Mucosa of stomach (tissue), 1 donor: ENCODE results near the gene FAU.

Experiments
- H3K27me3 ChIP-seq: one replicate; pipeline ENCODE4 v1.7.0; 2013; ENCODE audit warnings: mild to moderate bottlenecking, low read length; ENCODE audit not compliant: control insufficient read depth, insufficient read depth
- H3K36me3 ChIP-seq: one replicate; pipeline ENCODE4 v1.7.0; 2013; ENCODE audit warnings: low read length; ENCODE audit not compliant: control insufficient read depth, insufficient read depth
- H3K4me1 ChIP-seq: one replicate; pipeline ENCODE4 v1.7.0; 2013; ENCODE audit warnings: mild to moderate bottlenecking, low read length; ENCODE audit not compliant: control insufficient read depth, insufficient read depth
- H3K4me3 ChIP-seq: one replicate; pipeline ENCODE4 v1.7.0; 2013; ENCODE audit warnings: low read length
- H3K9ac ChIP-seq: one replicate; pipeline ENCODE4 v1.7.0; 2013; ENCODE audit warnings: mild to moderate bottlenecking, low read length, moderate library complexity
- H3K9me3 ChIP-seq: one replicate; pipeline ENCODE4 v1.7.0; 2013; ENCODE audit warnings: mild to moderate bottlenecking, low read length, moderate library complexity; ENCODE audit not compliant: control insufficient read depth
- donor health status: Pancreatic carcinoma.

FAU gene

DNA sequence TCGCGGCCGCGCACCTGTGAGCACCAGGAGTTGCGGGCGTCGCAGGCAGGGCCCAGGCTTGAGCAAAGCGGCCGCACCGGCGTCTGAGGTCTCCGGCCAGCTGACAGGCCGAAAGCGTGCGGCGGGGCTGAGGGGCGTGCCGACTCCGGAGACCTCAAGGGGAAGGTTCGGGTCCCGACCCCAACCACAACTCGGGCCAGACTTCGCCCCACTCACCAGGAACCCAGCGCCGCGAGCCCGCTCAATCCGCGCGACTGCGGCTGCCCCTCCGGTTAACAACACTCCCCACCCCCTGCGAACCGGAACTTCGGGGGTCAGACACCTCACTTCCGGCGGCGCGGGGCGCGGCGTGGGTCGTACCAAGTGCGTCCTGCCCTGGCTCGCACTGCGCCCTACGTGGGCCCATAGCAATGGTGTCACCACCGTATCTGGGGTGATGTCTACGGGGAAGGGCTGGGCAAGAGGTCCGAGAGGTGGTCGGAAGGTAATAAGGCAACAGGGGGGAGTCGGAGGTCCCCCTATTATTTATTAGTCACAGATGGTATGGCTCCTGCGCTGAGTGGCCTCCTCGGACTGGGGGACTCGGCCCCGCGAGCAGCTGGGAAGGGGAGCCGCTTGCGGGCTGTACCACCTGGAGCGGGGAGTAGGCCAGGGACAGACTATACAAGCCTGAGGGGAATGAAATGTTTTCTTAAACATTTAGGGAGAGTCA lies 12.5 kb upstream of the FAU start, which contains the start of gene SYVN1:
TSS of gene SYVN1 (minus strand) at position 280 of the 712 bp plus-strand sequence. CDS start 918 bp downstream, outside the sequence.
- Histone ChIP-seq H3K27me3 (no peaks in the 10 kb centered on the region), H3K9me3 (no peaks in the 10 kb centered on the region), H3K36me3 (peaks cover 31% of the 10 kb centered on the region), H3K4me3 (peak within 1 kb of the TSS; percentile 93), H3K9ac (peak within 1 kb of the TSS; percentile 99), H3K4me1 (peaks cover 31% of the 10 kb centered on the region)

DNA sequence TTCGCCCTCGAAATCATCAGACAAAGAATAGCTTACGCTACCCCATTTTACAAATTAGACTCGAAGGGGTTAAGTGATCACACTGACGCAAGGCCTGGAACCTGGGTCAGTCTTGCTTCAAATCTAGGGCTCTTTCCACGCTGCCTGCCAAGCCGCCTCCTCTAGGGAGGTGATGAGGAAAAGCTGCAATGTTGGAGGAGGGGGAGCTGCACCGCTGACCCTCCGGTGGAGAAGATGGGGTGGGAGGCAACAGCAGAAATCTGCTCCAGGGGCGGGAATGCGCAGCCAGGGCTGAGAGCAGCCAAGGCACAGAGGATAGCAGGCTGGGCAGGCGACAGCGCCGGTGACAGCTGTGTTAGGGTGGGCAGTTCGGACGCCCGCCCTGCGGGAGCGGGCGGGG lies 11.8 kb upstream of the FAU start:
- Histone ChIP-seq H3K27me3 (no peaks in the 10 kb centered on the region), H3K4me1 (peaks cover 31% of the 10 kb centered on the region), H3K9ac (peak overlapping the region; percentile 99), H3K36me3 (peaks cover 38% of the 10 kb centered on the region), H3K9me3 (no peaks in the 10 kb centered on the region), H3K4me3 (peak overlapping the region; percentile 93)

GRCh38 chr11:65132988-65133700 lies 11.2 kb upstream of the FAU start:
- peak overlapping the region; percentile 93 for H3K4me3 ChIP-seq
- H3K9ac ChIP-seq, result peak overlapping the region; percentile 99
- peaks cover 39% of the 10 kb centered on the region for H3K36me3 ChIP-seq
- peaks cover 31% of the 10 kb centered on the region for H3K4me1 ChIP-seq
- H3K27me3 ChIP-seq, result no peaks in the 10 kb centered on the region
- no peaks in the 10 kb centered on the region for H3K9me3 ChIP-seq

- Histone ChIP-seq H3K9ac (peak overlapping the region; percentile 99), H3K36me3 (peaks cover 39% of the 10 kb centered on the region), H3K27me3 (no peaks in the 10 kb centered on the region), H3K4me1 (peaks cover 31% of the 10 kb centered on the region), H3K9me3 (no peaks in the 10 kb centered on the region), H3K4me3 (peak overlapping the region; percentile 93)
Observed at GRCh38 chr11:65132238-65132987, 10.5 kb upstream of the FAU start.

DNA sequence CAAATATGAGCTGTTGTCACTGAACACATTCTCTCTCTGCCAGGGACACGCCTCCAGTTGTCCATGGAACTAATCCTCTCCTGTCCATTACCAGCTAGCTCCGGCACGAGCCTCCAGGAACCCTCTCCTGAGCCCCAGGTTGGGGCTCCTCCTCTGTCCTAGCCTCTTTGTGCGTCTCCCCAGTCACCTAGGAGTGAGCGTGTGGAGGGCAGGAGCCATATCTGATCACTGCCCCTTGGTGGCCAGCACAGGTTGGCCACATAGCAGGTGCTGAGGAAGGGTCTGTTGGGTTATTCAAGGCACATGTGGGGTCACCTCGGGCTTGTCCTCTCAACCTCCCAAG lies 9.9 kb upstream of the FAU start:
- no peaks in the 10 kb centered on the region for H3K27me3 ChIP-seq
- H3K9ac ChIP-seq, result no peak overlapping the region
- H3K4me3 ChIP-seq, result no peak overlapping the region
- H3K9me3 ChIP-seq, result no peaks in the 10 kb centered on the region
- H3K4me1 ChIP-seq, result peaks cover 31% of the 10 kb centered on the region
- H3K36me3 ChIP-seq, result peaks cover 39% of the 10 kb centered on the region

- H3K9me3 ChIP-seq, result no peaks in the 10 kb centered on the region
- peaks cover 31% of the 10 kb centered on the region for H3K4me1 ChIP-seq
- H3K4me3 ChIP-seq, result no peak overlapping the region
- H3K9ac ChIP-seq, result no peak overlapping the region
- no peaks in the 10 kb centered on the region for H3K27me3 ChIP-seq
- H3K36me3 ChIP-seq, result peaks cover 43% of the 10 kb centered on the region
Observed at GRCh38 chr11:65131417-65131776, 9.5 kb upstream of the FAU start.

- H3K4me1 ChIP-seq, result peaks cover 26% of the 10 kb centered on the region
- H3K36me3 ChIP-seq, result peaks cover 43% of the 10 kb centered on the region
- H3K9me3 ChIP-seq, result no peaks in the 10 kb centered on the region
- H3K27me3 ChIP-seq, result no peaks in the 10 kb centered on the region
- H3K4me3 ChIP-seq, result no peak overlapping the region
- H3K9ac ChIP-seq, result no peak overlapping the region
Observed at GRCh38 chr11:65130631-65131416, 8.9 kb upstream of the FAU start.

DNA sequence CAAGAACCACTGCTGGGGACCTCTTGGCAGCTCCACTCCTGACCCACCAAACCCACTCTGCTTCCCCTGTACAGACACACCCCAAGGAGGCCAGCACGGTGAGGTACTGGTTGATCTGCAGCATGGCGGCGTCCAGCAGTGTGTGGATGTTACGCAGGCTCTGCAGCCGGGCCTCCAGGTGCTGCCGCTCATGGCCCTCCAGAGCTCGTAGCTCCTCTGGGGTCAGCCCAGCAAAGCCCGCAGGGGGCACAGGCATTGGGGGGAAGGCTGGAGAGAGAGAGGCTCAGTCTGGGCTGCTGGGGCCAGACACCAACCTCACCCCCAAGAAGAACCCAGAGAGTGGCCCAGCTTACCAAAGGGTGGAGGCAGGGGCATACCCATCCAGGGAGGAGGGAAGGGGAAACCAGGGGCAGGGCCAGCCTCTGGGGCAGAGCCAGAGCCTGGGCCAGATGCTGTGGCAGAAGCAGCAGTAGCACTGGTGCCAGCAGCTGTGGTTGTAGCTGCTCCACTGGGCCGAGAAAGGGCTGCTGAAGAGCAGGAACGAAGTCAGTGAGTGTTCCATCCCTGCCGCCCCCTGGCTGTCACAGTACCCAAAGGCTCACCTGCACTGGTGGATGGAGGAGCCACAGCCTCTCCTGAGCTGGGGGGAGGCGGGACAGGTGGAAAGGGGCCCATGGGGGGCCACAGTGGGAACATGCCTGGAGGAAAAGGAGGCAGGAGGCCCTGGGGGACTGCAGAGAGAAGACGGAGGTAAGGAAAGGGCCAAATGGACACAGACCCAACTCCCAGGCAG lies 7.9 kb upstream of the FAU start:
- peaks cover 43% of the 10 kb centered on the region for H3K36me3 ChIP-seq
- H3K4me1 ChIP-seq, result peaks cover 19% of the 10 kb centered on the region
- H3K4me3 ChIP-seq, result no peak overlapping the region

GRCh38 chr11:65128182-65129145 lies 6.5 kb upstream of the FAU start:
- Histone ChIP-seq H3K27me3 (no peaks in the 10 kb centered on the region), H3K9me3 (no peaks in the 10 kb centered on the region), H3K4me3 (no peak overlapping the region), H3K9ac (no peak overlapping the region), H3K4me1 (peaks cover 16% of the 10 kb centered on the region), H3K36me3 (peaks cover 43% of the 10 kb centered on the region)

More for the DNA sequence above, 7.9 kb upstream of the FAU start:
- no peaks in the 10 kb centered on the region for H3K9me3 ChIP-seq
- H3K27me3 ChIP-seq, result no peaks in the 10 kb centered on the region
- H3K9ac ChIP-seq, result no peak overlapping the region

GRCh38 chr11:65127473-65128181 lies 5.7 kb upstream of the FAU start:
- Histone ChIP-seq H3K4me3 (no peak overlapping the region), H3K27me3 (no peaks in the 10 kb centered on the region), H3K4me1 (peaks cover 8% of the 10 kb centered on the region), H3K9ac (no peak overlapping the region), H3K9me3 (no peaks in the 10 kb centered on the region), H3K36me3 (peaks cover 42% of the 10 kb centered on the region)
